Activated CD8-positive, alpha-beta memory T cell treated with anti-CD3 and anti-CD28 coated beads for 1 hour (primary cell): ENCODE results near the gene ALDH3B2.
"Not testable (repeated sequence)": the region's sequence is repeated elsewhere in the genome, so short reads cannot be mapped to it uniquely, and the experiment has no call there.

ENCODE experiments used
- DNase-seq, 2 donors: peaks; one replicate each; pipeline ENCODE4 v3.0.0-alpha.2; 2020; ENCODE audit warnings: low read depth in 1 of 2; ENCODE audit errors: extremely low read depth in 1 of 2

Gene ALDH3B2, protein sequence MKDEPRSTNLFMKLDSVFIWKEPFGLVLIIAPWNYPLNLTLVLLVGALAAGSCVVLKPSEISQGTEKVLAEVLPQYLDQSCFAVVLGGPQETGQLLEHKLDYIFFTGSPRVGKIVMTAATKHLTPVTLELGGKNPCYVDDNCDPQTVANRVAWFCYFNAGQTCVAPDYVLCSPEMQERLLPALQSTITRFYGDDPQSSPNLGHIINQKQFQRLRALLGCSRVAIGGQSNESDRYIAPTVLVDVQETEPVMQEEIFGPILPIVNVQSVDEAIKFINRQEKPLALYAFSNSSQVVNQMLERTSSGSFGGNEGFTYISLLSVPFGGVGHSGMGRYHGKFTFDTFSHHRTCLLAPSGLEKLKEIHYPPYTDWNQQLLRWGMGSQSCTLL

DNA sequence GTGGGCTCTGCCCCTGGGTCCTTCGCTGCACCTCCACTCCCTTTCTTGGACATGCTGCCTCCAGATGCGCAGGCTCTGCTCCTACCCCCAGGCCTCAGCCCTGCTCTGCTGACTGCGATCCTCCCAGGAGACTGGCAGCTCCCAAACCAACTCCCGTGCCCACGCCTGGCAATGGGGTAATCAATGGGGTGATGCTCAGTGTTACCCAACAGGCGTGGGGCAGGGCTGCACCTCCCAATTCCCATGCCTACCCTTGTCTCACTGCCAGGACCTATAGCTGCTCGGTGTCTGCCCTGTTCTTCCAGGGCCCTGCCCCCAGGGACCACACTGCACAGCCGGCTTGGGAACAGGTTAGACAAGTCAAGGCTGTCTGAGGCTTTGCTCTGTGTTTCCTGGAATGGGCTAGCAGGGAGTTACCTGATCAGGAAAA lies at the start of gene ALDH3B2:
ALDH3B2 (minus strand) TSS at position 182 of the 430 bp plus-strand sequence. CDS start 7,688 bp downstream, outside the sequence.
- no peak for DNase-seq

DNA sequence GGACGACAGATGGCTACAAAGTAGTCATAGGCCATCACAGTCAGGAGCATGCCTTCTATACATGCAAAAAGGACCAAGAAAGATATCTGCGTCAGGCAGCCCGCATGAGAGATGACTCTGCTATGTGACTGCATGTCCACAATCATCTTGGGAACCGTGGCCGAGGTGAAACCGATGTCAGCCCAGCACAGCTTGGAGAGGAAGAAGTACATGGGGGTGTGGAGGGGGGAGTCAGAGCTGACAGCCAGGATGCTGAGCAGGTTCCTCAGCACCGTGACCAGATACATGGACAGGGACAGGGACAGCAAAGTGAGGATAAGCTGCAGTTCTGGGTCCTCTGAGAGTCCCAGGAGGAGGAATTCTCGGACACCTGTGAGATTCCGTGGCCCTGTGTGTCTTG lies 48.6 kb upstream of the ALDH3B2 start:
- not testable (repeated sequence) for DNase-seq

DNA sequence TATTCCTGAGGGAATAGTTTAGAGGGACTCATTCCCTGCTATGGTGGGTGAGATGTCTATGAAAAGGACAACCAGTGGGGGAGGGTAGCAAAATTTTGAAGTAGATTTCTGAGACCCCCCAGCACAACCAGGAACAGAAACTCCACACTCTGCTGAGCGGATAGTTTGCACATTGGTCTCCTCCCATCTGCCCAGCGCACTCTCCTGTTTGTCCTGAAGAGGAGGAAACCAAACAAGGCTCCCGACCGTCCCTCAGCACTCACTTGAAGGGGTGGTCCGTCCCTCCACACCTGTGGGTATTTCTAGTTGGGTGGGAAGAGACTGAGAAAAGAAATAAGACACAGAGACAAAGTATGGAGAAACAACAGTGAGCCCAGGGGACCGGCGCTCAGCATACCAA lies 41.8 kb upstream of the ALDH3B2 start:
- not testable (repeated sequence) for DNase-seq

DNA sequence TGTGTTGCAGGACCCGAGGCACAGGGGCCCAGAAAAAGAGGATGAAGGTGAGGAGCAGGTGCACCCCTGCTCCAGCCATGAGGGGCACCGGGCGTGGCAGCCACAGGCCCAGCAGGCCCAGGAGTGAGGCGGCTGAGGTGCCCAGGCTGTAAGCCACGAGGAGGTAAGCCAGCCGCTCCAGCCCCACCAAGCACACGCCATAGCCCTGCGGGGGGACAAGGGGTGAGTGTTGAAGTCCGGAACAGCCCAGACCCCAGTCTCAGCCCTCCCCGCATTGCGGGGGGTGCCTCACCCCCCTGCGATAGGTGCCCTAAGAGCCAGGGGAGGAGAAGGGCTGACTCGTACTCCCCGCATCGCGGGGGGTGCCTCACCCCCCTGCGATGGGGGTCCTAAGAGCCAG lies 41.4 kb upstream of the ALDH3B2 start:
- DNase-seq: not testable (repeated sequence)

DNA sequence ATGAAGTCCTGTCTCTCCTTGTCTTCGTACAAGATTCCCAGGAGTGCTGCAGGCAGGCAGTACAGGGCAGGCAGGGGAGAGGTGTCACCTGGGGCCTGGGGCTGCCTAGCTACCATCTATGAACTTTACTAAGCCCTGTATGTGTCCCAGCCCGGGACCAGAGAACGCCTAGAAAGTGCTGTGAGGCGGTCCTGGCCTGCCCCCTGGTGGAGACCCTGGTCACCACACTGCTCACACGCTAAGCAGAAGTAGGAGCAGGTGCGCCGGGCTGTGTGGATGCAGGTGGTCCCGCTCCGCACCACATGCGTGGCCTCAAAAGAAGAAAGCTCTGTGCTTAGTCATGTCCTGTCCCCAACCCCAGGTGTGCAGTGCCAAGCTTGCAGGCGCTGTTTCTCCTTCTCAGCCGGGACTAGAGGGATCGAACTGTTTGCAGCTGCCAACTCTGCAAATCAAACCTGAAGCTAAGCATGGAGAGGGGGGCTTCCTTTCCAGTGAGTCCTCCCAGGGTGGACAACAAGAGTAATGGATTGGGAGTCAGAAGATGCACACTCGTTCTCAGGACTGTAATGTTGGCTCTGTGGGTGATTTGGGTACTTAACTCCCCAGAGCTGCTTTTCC lies 39.6 kb upstream of the ALDH3B2 start:
- DNase-seq: peak; percentile 10 to 16

DNA sequence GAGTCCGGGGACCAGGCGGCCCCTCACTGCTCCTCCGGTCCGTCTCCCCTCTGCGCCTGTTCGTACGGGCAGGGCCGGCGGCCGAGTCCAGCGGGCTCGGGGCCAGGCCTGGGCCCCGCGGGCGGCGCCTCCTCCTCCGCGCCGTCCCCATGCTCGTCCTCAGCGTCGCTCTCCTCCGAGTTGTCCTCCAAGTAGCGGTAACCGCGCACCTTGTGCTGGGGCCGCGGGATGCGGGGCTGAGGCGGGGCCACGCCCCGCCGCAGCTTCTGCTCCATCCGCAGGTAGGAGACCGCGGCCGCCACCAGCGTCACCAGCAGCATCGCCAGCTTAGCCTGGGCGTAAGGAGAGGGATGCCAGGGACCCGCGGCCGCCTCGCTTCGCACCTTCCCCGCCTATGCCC lies 37.3 kb upstream of the ALDH3B2 start:
- not testable (repeated sequence) for DNase-seq

DNA sequence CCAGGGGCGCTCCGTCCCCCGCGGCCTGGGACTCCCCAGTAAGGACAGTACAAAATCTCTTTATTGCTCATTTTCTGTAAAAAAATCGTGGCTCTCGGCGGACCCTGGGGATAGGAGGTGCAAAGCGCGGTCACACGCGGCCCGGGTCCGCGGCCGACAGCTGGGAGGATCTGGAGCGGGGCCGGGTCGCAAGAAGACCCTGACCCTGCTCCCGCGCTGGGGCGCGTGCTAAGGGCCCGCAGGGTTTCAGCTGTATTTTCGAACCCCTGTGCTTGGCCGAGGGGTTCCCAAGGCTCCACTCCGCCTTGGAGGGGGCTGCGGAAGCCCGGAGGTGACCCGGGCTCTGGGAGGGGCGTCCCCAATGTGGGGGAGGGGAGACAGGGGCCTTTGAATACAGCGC lies 36.8 kb upstream of the ALDH3B2 start:
- DNase-seq: not testable (repeated sequence)

DNA sequence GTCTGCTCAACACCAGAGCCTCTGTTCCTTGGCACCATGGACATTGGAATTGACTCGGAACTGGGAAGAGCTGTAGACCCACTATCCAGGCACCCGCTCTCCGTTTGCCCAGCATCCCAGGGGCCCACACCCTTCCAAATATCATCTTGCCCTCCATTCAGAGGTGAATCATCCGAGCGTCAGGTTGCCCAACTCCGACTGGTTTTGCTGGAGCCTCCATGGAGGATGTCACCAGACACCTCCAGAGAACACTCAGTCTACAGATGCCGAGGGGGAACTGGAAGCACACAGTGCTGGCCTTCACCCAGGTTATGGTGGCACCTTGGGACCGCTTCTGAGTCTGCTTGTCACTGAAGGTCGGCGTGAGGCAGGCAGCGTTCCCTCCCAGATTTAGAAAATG lies 35.4 kb upstream of the ALDH3B2 start:
- not testable (repeated sequence) for DNase-seq

DNA sequence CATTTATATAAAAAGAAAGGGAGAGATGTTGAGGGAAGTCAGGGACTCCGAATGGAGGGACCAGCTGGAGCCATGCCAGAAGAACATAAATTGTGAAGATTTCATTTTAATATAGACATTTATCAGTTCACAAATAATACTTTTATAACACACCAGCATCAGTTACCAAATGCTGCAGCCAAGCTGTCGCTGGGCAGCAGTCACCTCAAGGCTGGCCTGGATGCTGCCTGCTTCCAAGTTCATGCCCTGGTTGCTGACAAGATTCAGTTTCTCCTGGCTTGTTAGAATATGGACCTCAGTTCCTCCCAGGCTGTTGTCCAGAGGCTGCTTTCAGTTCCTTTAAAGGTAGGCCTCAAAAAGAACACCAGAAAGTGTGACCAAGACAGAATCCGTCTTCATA lies 30.8 kb upstream of the ALDH3B2 start:
- DNase-seq: no peak

DNA sequence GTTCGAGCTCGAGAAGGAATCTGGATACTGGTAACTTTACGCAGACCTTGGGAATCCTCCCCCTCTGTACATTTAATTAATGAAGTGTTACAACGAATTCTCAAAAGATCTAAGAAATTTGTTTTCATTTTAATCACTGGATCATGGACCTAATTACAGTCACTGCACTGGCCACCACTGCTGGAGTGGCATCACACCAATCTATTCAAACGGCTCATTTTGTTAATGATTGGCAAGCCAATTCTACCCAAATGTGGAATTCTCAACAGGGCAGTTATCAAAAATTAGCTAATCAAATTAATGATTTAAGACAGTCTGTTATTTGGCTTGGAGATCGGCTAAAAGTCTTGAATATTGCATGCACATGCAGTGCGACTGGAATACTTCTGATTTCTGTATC lies 30.1 kb upstream of the ALDH3B2 start:
- no peak for DNase-seq

DNA sequence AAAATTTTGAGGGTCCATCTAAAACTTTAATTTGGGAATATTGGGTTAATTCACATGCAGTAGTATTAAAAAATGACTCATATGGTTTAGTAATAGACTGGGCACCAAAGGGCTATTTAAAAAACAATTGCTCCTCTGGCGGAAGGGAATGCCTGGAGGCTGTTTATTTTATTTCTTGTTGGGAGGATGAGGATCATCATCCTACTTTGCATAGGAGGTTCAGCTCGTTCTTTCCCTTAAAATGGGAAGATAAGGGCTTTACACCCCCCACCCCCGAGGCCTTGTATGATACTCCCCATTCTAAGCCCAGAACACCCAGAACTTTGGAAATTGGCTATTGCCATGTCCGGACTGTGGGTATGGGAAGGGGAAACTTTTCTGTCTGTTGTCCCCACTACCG lies 29.3 kb upstream of the ALDH3B2 start:
- not testable (repeated sequence) for DNase-seq

DNA sequence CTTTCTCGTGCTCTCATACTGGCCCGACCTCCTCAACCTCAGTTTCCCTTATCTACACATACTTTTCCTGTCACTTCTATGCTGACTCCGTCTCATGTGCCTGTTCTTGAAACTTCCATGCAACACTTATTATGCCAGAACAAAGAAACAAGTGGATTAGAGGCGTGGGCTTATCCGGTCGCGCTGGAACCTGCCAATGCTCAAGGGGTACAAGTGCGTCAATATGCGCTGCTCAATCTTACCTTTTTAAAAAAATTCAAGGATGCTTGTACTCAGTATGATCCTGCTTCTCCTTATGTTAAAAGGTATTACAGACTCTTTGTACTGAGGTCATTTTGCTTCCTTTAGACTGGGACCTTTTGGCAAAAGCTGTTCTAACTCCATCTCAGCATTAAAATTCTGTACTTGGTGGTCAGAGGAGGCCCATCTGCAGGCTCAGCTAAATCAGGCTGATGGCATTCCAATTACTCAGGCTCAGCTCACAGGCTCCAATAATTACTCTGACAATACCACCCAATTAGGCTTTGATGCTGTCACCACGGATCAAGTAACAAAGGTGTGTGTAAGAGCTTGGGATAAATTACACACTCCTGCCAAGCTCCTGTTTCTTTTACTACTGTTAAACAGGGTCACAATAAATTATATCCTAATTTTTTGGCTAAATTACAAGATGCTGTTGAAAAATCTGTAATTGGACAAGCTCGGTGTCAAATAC lies 26.3 kb upstream of the ALDH3B2 start:
- no peak for DNase-seq

DNA sequence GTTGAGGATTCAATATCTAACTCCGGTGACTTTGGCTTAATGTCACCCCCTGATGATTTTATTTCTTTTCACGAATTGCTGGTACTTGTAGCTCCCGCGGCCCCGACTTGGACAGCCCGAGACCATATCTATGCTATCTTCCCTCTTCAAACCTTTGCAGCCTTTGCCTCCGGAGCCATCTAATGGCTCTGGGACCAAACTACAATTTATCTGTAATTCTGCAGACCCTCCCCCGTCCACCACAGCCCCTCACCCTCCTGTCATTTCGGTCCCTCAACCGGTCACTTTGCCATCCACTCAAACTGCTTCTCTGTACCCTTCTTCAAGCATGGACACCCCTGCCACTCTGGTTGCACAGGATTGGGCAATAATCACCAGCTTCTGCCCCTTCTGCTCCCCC lies 25.7 kb upstream of the ALDH3B2 start:
- DNase-seq: no peak

DNA sequence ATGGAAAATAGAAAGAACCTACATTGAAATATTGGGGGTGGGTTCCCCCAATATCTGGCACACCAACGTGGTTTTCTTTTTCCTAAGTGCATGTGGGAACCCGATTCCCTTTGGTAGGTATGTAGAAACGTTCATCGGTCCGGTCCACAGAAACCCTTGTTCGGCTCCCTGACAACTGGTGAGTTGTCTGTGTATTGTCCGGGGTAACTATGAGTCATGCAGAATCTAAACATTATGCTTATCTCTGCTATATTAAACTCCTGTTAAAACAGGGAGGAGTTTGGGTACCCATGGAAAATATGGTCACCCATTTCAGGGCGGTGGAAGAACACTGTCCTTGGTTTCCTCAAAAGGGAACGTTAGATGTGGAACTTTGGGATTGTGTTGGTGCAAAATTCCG lies 25.1 kb upstream of the ALDH3B2 start:
- DNase-seq: no peak

DNA sequence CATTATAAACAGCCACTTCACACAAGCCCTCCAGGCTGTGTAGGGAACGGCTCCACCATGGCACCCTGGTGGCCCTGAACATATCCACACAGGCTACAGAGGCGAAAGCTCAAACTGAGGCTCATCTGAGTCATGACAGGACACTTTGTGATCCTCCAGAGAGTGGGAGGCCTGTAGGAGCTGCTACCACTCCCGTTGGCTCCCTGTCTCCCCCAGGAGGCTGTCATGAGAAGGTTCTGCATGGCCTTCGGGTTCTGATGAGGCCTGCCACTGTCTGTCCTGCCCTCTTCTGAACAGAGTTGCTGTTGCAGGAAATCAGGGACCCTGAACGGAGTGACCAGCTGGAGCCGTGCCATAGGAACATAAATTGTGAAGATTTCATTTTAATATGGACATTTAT lies 23.8 kb upstream of the ALDH3B2 start:
- DNase-seq: no peak

DNA sequence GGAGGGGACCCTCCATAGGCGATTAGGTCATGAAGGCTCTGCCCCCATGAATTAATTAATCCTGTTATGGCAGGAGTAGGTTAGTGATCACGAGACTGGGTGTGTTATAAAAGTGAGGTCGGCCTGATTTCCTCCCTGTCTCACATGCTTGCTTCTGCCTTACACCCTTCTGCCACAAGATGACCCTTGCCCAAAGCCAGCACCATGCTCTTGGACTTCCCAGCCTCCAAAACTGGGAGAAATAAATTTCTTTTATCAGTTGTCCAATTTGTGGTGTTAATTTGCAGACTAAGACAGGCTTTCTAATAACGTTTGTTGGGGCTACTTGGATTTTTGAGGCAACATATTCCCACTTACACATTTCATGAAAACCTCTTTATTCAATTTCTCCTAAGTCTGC lies 23.4 kb upstream of the ALDH3B2 start:
- no peak for DNase-seq

DNA sequence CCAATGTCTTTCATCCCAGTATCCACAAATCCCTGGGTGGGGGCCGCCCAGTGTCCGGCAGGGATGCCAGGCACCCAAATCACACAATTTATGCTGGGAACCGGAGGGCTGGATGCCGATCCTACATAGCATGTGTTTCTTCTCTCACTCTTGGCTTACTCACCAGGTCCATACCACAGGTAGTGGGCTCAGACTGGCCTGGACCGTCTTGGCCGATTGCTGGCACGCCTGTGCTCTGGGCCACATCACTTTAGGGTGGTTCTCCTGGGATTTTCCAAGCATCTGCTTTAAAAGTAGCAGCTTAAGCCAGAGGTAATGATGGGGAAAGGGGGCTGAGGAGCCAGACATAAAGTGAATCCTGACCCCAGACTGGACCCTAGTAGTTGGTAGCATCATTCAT lies 22.6 kb upstream of the ALDH3B2 start:
- no peak for DNase-seq

DNA sequence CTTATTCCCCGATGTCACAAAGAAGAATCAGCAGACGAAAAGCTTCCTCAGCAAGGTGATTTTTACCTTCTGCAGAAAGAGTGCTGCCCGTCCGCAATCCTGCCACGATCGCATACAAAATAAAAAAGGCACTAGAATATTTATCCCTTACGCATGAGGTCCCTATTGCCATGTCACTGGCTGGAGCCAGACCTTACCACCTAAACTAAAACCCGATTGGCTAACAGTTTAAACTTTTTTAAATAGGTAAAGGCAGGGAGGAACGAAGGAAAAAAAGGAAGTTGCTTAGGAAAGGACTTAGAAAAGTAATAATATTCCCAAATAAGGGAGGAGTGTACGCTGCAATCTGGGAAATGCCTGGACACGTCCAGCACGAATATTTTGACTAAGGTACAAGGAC lies 21.2 kb upstream of the ALDH3B2 start:
- no peak for DNase-seq

DNA sequence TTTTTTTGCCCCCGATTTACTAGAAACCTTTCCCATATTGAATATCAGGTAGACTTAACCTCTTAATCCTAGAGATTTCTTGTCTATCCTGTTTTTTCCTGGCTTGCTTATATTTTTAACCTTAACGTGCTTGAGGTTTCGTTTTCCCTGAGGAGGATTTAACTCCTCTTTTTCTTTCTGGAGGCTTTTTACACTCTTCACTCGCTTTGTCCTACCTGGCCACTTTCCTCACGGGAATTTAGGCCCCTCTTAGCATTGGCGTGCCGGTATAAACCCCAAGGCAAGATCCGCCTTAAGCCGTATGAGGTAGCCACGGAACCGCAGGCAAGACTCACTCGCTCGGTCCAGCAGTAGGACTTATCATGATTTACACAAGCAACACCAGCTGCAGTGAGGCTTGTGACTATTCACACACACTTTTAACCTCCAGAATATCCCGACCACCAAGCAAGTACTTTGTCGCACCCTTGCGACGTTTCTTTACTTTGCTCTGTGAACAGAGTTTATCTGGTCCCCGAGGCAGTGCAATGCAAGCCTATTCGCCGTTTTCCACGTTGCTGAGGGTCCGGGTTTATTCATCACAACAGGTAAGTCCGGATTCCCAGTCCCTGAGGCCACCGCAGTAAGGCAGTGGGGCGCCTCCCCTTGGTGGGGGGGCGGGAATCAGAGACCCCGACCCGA lies 20.6 kb upstream of the ALDH3B2 start:
- DNase-seq: no peak

DNA sequence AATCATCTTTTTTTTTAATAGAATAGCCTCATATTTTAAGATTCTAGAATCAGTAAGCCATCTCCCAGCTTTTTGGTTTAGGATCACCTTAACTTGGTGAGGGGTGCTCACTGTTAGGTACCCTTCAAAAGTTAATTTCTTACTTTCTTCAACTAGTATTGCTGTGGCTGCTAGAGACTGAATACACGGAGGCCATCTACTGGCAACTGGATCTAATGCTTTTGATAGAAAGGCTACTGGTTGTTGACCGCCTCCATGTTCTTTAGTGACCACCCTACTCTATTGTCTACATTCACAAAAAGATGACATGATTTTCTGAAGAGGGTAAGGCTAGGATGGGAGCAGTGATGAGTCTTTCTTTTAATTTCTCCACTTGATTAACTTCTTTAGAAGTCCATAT lies 16.7 kb upstream of the ALDH3B2 start:
- no peak for DNase-seq

DNA sequence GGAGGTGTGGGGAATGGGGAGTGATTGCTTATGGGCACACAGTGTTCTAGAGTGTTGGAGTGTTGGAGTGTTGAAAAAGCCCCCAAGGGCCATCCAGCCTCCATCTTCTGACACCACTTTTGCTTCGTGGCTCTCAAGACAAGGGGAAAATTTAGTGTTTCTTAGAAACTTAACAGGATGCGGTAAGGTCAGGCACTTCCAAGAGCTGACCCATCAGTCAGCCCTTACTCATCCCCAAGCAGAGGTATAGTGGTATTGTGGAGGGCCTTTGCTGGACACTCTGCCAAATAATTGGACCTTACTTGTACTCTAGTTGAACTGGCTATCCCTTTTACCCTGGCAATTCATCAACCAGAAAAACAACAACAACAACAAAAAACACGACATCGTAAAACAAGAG lies 14.8 kb upstream of the ALDH3B2 start:
- no peak for DNase-seq
